Adrenal gland (tissue), 12 donors: ENCODE measurements around the gene ABCA4. TPM values are rescaled to one million over a fixed set of nuclear protein-coding genes. Genes with fewer than 3 reads are reported as not detected.

Experiments
- DNase-seq, 7 donors: peaks; one replicate each; pipeline ENCODE4 v3.0.0-alpha.2; 2019 to 2020
- H3K27ac ChIP-seq, 5 donors: fragments of 200-600 bp; sonication (generic) in 4 of 5; 1 replicate in 3 of 5; 2 replicates in 2 of 5; pipeline versions ENCODE4 v1.5.1 to v1.8.0; 2016 to 2020; ENCODE audit warnings: mild to moderate bottlenecking in 1 of 5
- H3K27me3 ChIP-seq: fragments of 200-600 bp; 2 replicates; pipeline ENCODE4 v1.8.0; 2021
- H3K36me3 ChIP-seq, 2 donors: fragments of 200-600 bp; replicated peaks in 1 of 2; 1 replicate in 1 of 2; 2 replicates in 1 of 2; pipeline versions ENCODE4 v1.5.1 to v1.8.0; 2018 to 2022
- H3K4me1 ChIP-seq, 2 donors: fragments of 200-600 bp; replicated peaks in 1 of 2; 1 replicate in 1 of 2; 2 replicates in 1 of 2; pipeline versions ENCODE4 v1.5.1 to v1.8.0; 2018 to 2021
- H3K4me3 ChIP-seq, 4 donors: fragments of 200-600 bp; sonication (generic) in 3 of 4; one replicate each; pipeline ENCODE4 v1.5.1; 2016 to 2018
- H3K9me3 ChIP-seq, 3 donors: fragments of 200-600 bp; sonication (generic) in 1 of 3; replicated peaks in 1 of 3; 1 replicate in 2 of 3; 2 replicates in 1 of 3; pipeline versions ENCODE4 v1.5.1 to v1.8.0; 2016 to 2021
- CTCF ChIP-seq, 6 experiments: fragments of 450-650 bp in 4 of 6; fragments of 200-600 bp in 2 of 6; sonication (generic) in 1 of 6; IDR thresholded peaks; 1 replicate in 5 of 6; 2 replicates in 1 of 6; pipeline versions ENCODE4 v1.5.1 to v1.8.0; 2016 to 2021; ENCODE audit warnings: antibody characterized with exemption in 6 of 6, mild to moderate bottlenecking in 2 of 6, moderate library complexity in 1 of 6
- POLR2A ChIP-seq, 2 donors: fragments of 450-650 bp; IDR thresholded peaks; one replicate each; pipeline ENCODE4 v1.6.1; 2017; ENCODE audit warnings: antibody characterized with exemption in 2 of 2, mild to moderate bottlenecking in 2 of 2, moderate library complexity in 1 of 2
- WGBS, 4 donors: extraction: QIAGEN DNeasy Blood & Tissue Kit in 2 of 4; methylation state at CpG; one replicate each; pipeline versions ENCODE4 v1.1.5 to v1.1.7; 2013 to 2017; 5-methylcytosine and 5-hydroxymethylcytosine counted together
- intact Hi-C, 2 donors: fragments of 100-400 bp; cut with DNase I; formaldehyde crosslinking; loops; one replicate each; pipeline versions ENCODE4 v1.14.1 to v1.15.0; 2022 to 2023
- polyA plus RNA-seq, 3 donors: library from polyadenylated mRNA; stranded (reverse); fragments of 200-250 nt in 2 of 3; fragments of 350-450 nt in 1 of 3; fragmentation: Illumina TruSeq in 1 of 3; extraction: RNeasy Lipid Tissue Mini Kit (QIAGEN cat#74804) in 1 of 3; gene quantifications; one replicate each; pipeline ENCODE4 v1.2.3, GENCODE V29; 2013 to 2014
- total RNA-seq, 9 donors: library from RNA; depleted of rRNA in 4 of 9; stranded (reverse); fragments of >200 nt in 4 of 9; fragments of 120-200 nt in 1 of 9; fragmentation: NEBNext Ultra II Directional in 1 of 9; extraction: Animal tissue kit (Norgen Biotek cat#: 25700) in 1 of 9; gene quantifications; one replicate each; pipeline versions ENCODE4 v1.1.0 to v1.2.4, GENCODE V29; 2013 to 2023
- donor health status: healthy with polysubstance abuse.
- donor health status: Bipolar disorder and iron deficiency.
- donor health status: DM: yes; HTN: yes; CAD: no.
- donor health status: DM: no; HTN: no; CAD: no.
- donor health status: DM: no; HTN: no; CAD: no.
- donor health status: DM: yes; HTN: yes; CAD: no.

Gene ABCA4
- total and polyA plus RNA-seq, 12 donors = 0.04 to 1.9 (median 0.14) TPM; not detected in 1

GRCh38 chr1:94012708-94013366, 108.1 kb downstream of the ABCA4 start:
- Histone ChIP-seq H3K27me3 (no peaks in the 10 kb centered on the region), H3K4me1 (no peaks in the 10 kb centered on the region), H3K4me3 (no peak overlapping the region), H3K36me3 (no peaks in the 10 kb centered on the region), H3K27ac (no peak overlapping the region), H3K9me3 (no peaks in the 10 kb centered on the region)
- TF ChIP-seq POLR2A (IDR thresholded peaks at IDR 0.05) (no peak), CTCF (IDR thresholded peaks at IDR 0.05) (no peak)
- 67 to 72% (median 69%) methylated on average over 15 to 19 of the region's 19 CpGs for WGBS, 4 donors
- intact Hi-C loops = no loop called here
- DNase-seq = no peak

DNA sequence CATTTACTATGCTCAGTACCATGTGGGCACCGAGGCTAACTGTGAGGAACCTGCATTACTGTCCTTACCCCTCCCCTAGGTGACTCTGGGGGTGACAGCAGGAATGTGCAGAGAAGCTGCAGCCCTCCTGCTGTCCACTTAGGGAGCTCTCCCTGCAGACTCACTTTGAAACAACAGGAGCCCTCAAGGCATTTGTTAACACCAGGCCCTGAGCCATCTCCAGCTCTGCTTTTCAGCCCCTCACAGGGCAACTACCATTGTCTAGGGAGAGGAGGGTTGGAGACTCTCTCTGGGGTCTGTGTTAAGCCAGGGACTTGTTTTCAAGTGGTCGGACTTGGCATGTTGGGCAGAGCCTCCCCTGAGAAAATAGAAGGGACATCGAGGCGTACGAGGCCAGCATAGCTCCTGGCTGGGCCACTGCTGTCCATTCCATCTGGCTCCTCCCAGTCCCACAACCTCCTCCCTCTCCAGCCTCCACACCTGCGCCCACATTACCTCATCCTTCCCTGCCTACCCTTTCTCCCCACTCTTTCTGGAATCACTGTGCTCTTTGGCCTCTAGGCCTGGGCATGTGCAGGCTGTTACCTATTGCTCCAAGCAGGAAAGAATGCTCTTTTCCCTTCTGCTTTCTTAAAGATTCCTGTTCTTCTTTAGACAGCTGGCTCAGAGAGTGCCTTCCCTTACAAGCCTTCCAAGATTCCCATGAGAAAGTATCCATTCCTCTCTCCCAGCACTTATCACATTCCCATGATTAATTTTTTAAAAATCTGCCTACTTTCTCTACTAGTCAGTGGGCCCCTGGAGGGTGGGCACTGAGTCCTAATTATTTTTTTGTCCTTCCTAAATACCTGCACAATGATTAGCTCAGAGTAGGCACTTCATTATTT, 109.0 kb downstream of the ABCA4 start:
- H3K27me3 ChIP-seq = no peaks in the 10 kb centered on the region
- intact Hi-C loops = no loop called here
- no peaks in the 10 kb centered on the region for H3K9me3 ChIP-seq
- 83 to 93% (median 88%) methylated on average over 6 of the region's 6 CpGs for WGBS, 4 donors
- H3K36me3 ChIP-seq = no peaks in the 10 kb centered on the region
- no peak overlapping the region for H3K4me3 ChIP-seq
- TF ChIP-seq POLR2A (IDR thresholded peaks at IDR 0.05) = no peak
- no peak for TF ChIP-seq CTCF (IDR thresholded peaks at IDR 0.05)
- H3K27ac ChIP-seq = no peak overlapping the region
- H3K4me1 ChIP-seq = no peaks in the 10 kb centered on the region
- DNase-seq = no peak

GRCh38 chr1:94011129-94011528, 109.8 kb downstream of the ABCA4 start:
- 61 to 76% (median 67%) methylated on average over 3 to 8 of the region's 8 CpGs for WGBS, 4 donors
- H3K4me3 ChIP-seq = no peak overlapping the region
- no peaks in the 10 kb centered on the region for H3K9me3 ChIP-seq
- no peak for DNase-seq
- H3K27me3 ChIP-seq = no peaks in the 10 kb centered on the region
- no peak overlapping the region for H3K27ac ChIP-seq
- no peaks in the 10 kb centered on the region for H3K4me1 ChIP-seq
- TF ChIP-seq CTCF (IDR thresholded peaks at IDR 0.05) (no peak), POLR2A (IDR thresholded peaks at IDR 0.05) (no peak)
- no peaks in the 10 kb centered on the region for H3K36me3 ChIP-seq
- intact Hi-C loops = no loop called here

GRCh38 chr1:94009304-94009703, 111.6 kb downstream of the ABCA4 start:
- Histone ChIP-seq H3K9me3 (no peaks in the 10 kb centered on the region), H3K4me1 (no peaks in the 10 kb centered on the region), H3K4me3 (no peak overlapping the region), H3K36me3 (no peaks in the 10 kb centered on the region), H3K27me3 (no peaks in the 10 kb centered on the region), H3K27ac (no peak overlapping the region)
- 86 to 97% (median 93%) methylated on average over 3 of the region's 3 CpGs for whole genome bisulfite sequencing, 4 donors
- TF ChIP-seq CTCF (IDR thresholded peaks at IDR 0.05) = no peak
- TF ChIP-seq POLR2A (IDR thresholded peaks at IDR 0.05) = no peak
- DNase-seq = no peak
- intact Hi-C loops = no loop called here
